Right lobe of liver (tissue), 6 donors: ENCODE measurements around the gene ZNF740. TPM values are rescaled to one million over a fixed set of nuclear protein-coding genes. Genes with fewer than 3 reads are reported as not detected.

Experiments used
- ATAC-seq, 4 donors: fragments of 200-7000 bp; cut with Tn5 transposase; one replicate each; pipeline ENCODE4 v1.9.1; 2020; ENCODE audit warnings: mild to moderate bottlenecking in 4 of 4, moderate library complexity in 4 of 4
- DNase-seq, 3 donors: peaks; one replicate each; pipeline ENCODE4 v3.0.0-alpha.2; 2020
- H3K27ac ChIP-seq, 3 donors: fragments of 200-600 bp; one replicate each; pipeline ENCODE4 v1.8.0; 2022
- H3K27me3 ChIP-seq, 2 donors: fragments of 200-600 bp; one replicate each; pipeline ENCODE4 v1.8.0; 2022
- H3K36me3 ChIP-seq, 4 donors: fragments of 200-600 bp; sonication (generic) in 1 of 4; one replicate each; pipeline versions ENCODE4 v1.5.1 to v1.8.0; 2017 to 2022; ENCODE audit warnings: control low read depth in 1 of 4
- H3K4me1 ChIP-seq, 4 donors: fragments of 200-600 bp; sonication (generic) in 1 of 4; one replicate each; pipeline versions ENCODE4 v1.5.1 to v1.8.0; 2017 to 2022; ENCODE audit warnings: control low read depth in 1 of 4
- H3K4me3 ChIP-seq, 3 donors: fragments of 200-600 bp; one replicate each; pipeline ENCODE4 v1.8.0; 2022
- H3K9me3 ChIP-seq, 4 donors: fragments of 200-600 bp; sonication (generic) in 1 of 4; one replicate each; pipeline versions ENCODE4 v1.5.1 to v1.8.0; 2017 to 2022; ENCODE audit warnings: control low read depth in 1 of 4
- POLR2A ChIP-seq: fragments of 450-650 bp; IDR thresholded peaks from one replicate; pipeline ENCODE4 v1.6.1; 2017; ENCODE audit warnings: antibody characterized with exemption, mild to moderate bottlenecking
- WGBS: methylation state at CpG from one replicate; pipeline ENCODE4 v1.1.6; 2018; ENCODE audit warnings: low coverage, low lambda C conversion rate; ENCODE audit not compliant: insufficient coverage; ENCODE audit errors: missing lambda C conversion rate; 5-methylcytosine and 5-hydroxymethylcytosine counted together
- intact Hi-C, 2 donors: fragments of 100-400 bp; cut with DNase I; formaldehyde crosslinking; loops; one replicate each; pipeline versions ENCODE4 v1.11.2 to v1.14.1; 2022
- total RNA-seq, 6 experiments: library from RNA; depleted of rRNA in 2 of 6; stranded (reverse); fragments of >200 nt in 2 of 6; fragmentation: NEBNext Ultra II Directional in 3 of 6; extraction: Animal tissue kit (Norgen Biotek cat#: 25700) in 3 of 6; gene quantifications; one replicate each; pipeline versions ENCODE4 v1.1.0 to v1.2.4, GENCODE V29; 2016 to 2023
- TF ChIP-seq, protein P1 (sequence below), 4 donors: fragments of 200-600 bp in 3 of 4; fragments of 450-650 bp in 1 of 4; IDR thresholded peaks; one replicate each; pipeline versions ENCODE4 v1.5.1 to v1.8.0; 2016 to 2022; ENCODE audit warnings: antibody characterized with exemption in 4 of 4, mild to moderate bottlenecking in 2 of 4
- donor health status: DM: no; HTN: yes; CAD: no.
- donor health status: DM: no; HTN: no; CAD: no.
- donor health status: DM: no; HTN: no; CAD: no.
- donor health status: DM: no; HTN: yes; CAD: no.
- donor health status: DM: no; HTN: yes; CAD: no.

ZNF740 gene
- total RNA-seq, 6 experiments from 2014 or later = 5.5 to 24.4 (median 19.2) TPM

DNA sequence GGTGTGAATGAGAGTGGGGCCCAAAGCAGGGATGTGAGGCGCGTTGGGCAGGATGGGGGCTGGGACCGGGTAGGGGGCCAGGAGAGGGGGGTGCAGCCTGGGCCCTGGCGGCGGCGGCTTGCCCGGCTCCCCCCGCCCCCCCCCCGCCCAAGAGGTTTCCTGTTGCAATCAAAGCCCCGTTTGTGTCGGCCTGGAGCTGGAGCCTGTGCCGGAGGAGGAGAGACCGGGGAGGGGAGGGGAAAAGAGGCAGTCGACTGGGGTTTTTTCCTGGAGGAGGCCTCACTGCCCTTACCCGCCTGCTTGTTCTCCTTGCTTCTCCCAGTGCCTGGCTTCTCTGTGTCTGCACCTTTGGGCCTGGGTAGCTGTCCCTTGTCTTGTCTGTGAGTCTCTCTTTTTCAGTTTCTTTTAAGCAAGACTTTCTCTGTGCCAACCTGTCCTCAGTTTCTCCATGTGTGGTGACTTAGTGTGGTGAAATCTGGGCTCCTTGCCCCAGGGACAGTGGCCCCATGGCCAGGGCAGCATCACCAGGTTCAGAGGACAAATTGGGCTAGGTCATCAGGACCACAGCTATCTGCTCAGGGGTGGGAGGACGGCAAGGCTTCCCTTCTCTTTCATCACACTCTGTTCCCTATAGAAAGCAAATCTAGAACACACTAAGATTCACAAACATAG is 43.0 kb downstream of the ZNF740 start:
- H3K4me1 ChIP-seq = peaks cover 0 to 6% (median 0%) of the 10 kb centered on the region in 4 donors
- no peaks in the 10 kb centered on the region for H3K27me3 ChIP-seq
- 33% methylated on average over 3 of the region's 16 CpGs for WGBS
- no peak for ATAC-seq
- H3K4me3 ChIP-seq = no peak overlapping the region
- H3K27ac ChIP-seq = no peak overlapping the region
- intact Hi-C loops = no loop called here
- no peak for DNase-seq
- no peaks in the 10 kb centered on the region for H3K36me3 ChIP-seq
- no peaks in the 10 kb centered on the region for H3K9me3 ChIP-seq
- TF ChIP-seq POLR2A = no peak
- TF ChIP-seq, protein P1, sequence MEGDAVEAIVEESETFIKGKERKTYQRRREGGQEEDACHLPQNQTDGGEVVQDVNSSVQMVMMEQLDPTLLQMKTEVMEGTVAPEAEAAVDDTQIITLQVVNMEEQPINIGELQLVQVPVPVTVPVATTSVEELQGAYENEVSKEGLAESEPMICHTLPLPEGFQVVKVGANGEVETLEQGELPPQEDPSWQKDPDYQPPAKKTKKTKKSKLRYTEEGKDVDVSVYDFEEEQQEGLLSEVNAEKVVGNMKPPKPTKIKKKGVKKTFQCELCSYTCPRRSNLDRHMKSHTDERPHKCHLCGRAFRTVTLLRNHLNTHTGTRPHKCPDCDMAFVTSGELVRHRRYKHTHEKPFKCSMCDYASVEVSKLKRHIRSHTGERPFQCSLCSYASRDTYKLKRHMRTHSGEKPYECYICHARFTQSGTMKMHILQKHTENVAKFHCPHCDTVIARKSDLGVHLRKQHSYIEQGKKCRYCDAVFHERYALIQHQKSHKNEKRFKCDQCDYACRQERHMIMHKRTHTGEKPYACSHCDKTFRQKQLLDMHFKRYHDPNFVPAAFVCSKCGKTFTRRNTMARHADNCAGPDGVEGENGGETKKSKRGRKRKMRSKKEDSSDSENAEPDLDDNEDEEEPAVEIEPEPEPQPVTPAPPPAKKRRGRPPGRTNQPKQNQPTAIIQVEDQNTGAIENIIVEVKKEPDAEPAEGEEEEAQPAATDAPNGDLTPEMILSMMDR (IDR thresholded peaks at IDR 0.05) = no peak

- 73% methylated on average over 9 of the region's 11 CpGs for WGBS
- no peak for DNase-seq
- Histone ChIP-seq H3K4me1 (peaks cover 0 to 6% (median 0%) of the 10 kb centered on the region in 4 donors), H3K4me3 (no peak overlapping the region), H3K36me3 (no peaks in the 10 kb centered on the region), H3K27ac (no peak overlapping the region), H3K9me3 (no peaks in the 10 kb centered on the region), H3K27me3 (no peaks in the 10 kb centered on the region)
- ATAC-seq = no peak
- intact Hi-C loops = no loop called here
- TF ChIP-seq POLR2A = no peak
- TF ChIP-seq, protein P1 (IDR thresholded peaks at IDR 0.05) = no peak
Measured at GRCh38 chr12:53224061-53224896, 43.8 kb downstream of the ZNF740 start.

DNA sequence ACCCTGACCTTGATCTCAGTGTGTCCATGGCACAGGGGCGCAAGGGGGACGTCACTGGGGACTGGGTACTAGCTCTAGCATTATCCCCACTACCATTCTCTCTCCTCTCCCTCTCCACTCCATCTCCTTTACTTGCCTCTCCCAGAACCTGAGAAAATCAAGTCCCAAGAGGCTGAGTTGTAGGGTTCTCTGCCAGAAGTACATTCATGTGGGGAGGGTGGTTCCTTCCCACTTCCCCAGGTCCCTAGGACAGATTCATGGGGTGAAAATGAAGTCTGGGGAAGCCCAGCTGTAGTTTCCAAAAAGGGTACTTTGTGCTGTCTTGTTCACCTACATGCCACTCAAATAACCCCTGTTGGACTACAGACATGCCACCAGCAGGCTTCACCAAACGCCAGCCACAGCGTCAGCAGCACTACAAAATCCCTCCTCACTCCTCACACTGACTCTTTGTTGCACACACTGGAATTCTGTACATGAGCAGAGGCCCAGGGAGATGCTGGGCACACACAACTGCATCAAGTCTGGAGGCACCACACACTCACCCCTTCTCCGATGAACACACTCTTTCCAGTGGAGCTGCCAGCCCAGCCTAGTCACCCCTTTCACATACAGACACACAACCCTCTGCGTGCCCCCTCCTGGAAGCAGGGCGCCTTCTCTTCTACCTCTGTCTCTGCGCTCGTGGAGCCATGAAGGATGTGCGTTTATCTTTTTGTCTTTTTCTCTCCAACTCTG is 44.5 kb downstream of the ZNF740 start:
- TF ChIP-seq, protein P1 (IDR thresholded peaks at IDR 0.05) = no peak
- TF ChIP-seq POLR2A = no peak
- no peaks in the 10 kb centered on the region for H3K36me3 ChIP-seq
- no peak for ATAC-seq
- 81% methylated on average over 10 of the region's 10 CpGs for WGBS
- intact Hi-C loops = no loop called here
- no peak overlapping the region for H3K4me3 ChIP-seq
- no peak for DNase-seq
- no peaks in the 10 kb centered on the region for H3K27me3 ChIP-seq
- no peaks in the 10 kb centered on the region for H3K9me3 ChIP-seq
- H3K27ac ChIP-seq = no peak overlapping the region
- peaks cover 0 to 6% (median 0%) of the 10 kb centered on the region in 4 donors for H3K4me1 ChIP-seq

DNA sequence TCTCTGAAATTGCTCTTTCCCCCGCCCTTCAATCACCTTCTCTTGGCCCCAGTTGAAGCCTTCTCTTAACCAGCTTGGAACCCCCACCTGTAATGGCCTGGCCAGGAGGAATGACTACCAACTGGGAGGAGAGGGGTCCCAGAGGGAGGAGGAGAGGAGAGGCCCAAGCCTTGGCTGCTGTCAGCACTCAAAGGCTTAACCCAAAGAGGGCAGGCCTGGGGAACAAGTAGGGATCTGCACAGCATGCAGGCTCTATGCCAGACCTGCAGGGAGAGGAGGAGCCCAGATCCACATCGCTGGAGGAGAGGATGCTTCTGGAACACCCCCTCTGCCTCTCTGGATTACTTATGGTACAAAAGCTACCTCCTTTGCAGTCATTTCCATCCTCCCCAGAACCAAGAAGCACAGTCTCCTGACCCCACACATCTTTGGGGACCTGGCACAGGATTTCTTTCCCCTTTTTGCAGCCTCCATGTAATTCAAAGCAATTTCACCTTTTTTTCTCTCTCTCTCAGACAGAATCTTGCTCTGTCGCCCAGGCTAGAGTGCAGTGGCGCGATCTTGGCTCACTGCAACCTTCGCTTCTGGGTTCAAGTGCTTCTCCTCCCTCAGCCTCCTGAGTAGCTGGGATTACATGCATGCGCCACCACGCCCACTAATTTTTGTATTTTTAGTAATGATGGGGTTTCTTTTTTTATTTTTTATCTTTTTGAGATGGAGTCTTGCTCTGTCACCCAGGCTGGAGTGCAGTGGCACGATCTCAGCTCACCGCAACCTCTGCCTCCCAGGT is 45.3 kb downstream of the ZNF740 start:
- intact Hi-C loops = no loop called here
- TF ChIP-seq, protein P1 (IDR thresholded peaks at IDR 0.05) = no peak
- 89% methylated on average over 9 of the region's 10 CpGs for WGBS
- Histone ChIP-seq H3K9me3 (no peaks in the 10 kb centered on the region), H3K36me3 (no peaks in the 10 kb centered on the region), H3K27me3 (no peaks in the 10 kb centered on the region), H3K4me3 (no peak overlapping the region), H3K27ac (no peak overlapping the region), H3K4me1 (no peaks in the 10 kb centered on the region)
- DNase-seq (no peak), ATAC-seq (no peak)
